ENCODE data around the gene CNRIP1.

The CNRIP1 gene

DNA sequence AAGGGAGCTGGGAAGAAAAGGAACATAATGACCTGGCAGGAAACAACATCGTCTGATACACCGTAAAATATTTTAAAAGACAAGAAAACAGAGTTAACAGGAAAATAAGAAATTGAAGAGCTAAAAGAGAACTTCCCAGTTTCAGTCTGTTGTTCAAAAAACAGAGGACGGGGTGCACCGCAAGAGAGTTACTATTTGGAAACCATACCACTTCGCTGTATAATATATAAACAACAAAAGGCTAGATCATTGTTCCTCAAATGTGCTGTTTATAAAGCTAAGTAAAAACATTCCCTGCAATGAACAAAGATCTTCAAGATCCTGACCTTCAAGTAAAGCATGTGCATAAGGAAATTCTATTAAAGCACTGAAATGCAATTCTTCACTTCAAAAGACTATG lies 69.6 kb downstream of the CNRIP1 start:
- DNase-seq: no peak

DNA sequence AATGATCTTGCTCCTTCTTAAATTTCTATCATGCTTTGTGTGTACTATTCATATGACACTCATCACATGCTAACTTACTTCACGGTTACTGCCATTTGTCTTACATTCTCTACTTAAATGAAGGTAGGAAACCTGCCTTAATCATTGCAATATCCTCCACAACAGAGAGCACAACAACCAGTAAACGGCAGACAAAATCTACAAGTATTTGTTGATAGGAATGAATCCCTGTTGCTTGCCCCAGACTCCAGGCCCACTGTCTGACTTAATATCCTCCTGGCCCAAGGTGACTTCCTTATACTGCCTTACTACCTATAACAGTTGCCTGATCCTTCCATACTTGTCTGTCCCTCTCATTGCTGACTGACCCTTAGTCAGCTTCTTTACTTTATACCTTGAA lies 70.9 kb downstream of the CNRIP1 start:
- no peak for DNase-seq

DNA sequence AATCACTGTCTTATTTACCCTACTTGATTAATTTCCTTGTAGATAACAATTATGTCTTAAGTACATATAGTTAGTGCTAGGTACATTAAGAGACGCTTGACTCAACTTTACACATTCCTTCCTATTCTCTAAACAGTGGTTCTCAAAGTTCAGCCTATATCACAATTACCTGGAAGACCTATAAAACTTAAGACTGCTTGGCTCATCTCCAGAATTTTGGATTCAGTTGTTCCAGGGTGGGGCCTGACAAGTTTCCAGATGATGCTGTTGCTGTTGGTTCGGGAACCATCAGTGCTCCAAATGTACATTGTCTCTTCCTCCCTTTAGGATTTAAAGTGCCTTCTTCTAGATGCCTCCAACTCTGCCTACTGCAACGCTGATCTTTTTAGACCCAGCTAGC lies 71.4 kb downstream of the CNRIP1 start:
- no peak for DNase-seq

DNA sequence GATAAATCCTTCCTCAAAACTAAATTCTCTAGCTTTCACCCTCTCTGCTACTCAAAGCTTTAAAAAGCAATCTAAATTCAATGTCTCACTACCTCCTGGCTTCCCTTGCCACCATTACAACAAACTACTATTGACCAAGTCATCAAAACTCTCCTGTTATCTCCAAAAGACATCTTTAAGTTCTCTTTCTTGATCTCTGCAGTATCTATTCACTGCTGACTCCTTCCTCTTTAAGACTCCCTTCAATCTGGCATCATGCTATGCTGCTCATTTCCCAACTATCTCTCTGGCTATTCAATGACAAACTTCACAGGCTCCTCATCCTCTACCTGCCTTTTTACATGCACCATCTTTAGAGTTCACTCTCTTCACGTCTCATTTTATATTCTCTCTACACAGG lies 73.4 kb downstream of the CNRIP1 start:
- DNase-seq: no peak

DNA sequence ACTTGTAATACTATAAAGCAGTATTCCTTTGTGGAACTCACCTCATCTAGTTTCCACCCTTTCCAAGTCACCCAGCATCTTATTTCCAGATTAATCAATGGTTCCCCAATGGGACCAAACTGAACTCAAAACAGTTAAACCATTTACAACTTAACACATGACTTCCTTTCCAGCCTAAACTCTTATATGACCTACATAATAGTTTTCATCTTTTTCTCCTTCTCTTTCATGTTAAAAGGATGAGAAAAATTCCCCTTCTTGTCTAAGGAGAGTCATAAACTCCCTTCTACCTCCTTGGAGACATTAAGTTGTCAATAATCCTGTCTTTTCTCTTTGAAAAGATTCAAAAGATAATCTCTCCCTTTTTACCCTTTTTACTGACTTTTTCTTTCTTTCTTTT lies 74.1 kb downstream of the CNRIP1 start:
- no peak for DNase-seq

DNA sequence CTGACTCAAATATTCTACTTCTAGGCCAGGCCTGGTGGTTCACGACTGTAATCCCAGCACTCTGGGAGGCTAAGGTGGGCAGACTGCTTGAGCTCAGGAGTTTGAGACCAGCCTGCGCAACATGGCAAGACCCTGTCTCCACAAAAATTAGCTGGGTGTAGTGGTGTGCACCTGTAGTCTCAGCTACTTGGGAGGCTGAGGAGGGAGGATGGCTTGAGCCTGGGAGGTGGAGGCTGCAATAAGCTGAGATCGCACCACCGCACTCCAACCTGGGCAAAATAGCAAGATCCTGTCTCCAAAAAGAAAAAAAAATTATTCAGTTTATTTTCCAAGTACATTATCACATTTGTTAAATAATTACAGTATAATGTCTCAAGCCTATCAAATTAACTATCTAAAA lies 74.7 kb downstream of the CNRIP1 start:
- no peak for DNase-seq

DNA sequence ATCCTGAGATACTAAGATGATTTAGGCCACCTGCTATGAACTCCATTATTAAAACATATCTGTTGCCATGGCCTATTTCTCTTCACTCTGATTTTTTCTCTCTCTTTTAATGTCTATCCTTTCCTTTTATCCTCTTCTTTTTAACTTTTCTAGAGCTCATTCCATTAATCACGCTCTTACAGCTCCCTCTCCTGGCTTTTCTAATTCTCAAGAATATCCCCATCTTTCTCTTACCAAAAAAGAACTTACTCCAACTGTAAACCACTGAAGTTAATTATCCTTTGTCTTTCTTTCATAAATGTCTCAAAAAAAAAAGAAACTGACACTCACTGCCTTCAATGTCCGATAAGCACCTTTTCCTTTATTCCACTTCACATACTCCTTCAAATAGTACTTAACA lies 75.3 kb downstream of the CNRIP1 start:
- DNase-seq: no peak
